IMR-90 (cell line): ENCODE data around the gene HNRNPH3. TPM values are rescaled to one million over a fixed set of nuclear protein-coding genes. Genes with fewer than 3 reads are reported as not detected.

ENCODE experiments used
- ATAC-seq: fragments of 200-7000 bp; cut with Tn5 transposase; 2 replicates; pipeline ENCODE4 v1.9.1; 2020; ENCODE audit warnings: low read depth, mild to moderate bottlenecking, moderate library complexity
- BruUV-seq: library from RNA; stranded (reverse); fragments of 400-500 nt; replicated peaks from 2 replicates; lab custom pipeline; 2021; lab: Mats Ljungman, UMichigan
- CTCF ChIA-PET: fragments of 300-600 bp; formaldehyde crosslinking; extraction: SDS; loops from one replicate; lab custom pipeline; 2021; ENCODE audit warnings: antibody characterized with exemption; lab: Yijun Ruan, JAX
- POLR2A ChIA-PET: fragments of 300-600 bp; sonication (Branson Sonifier 250); formaldehyde crosslinking; loops from one replicate; lab custom pipeline; 2022; ENCODE audit warnings: antibody characterized with exemption; ENCODE audit not compliant: unreplicated experiment; lab: Charles Lee
- DNase-seq: peaks from one replicate; pipeline ENCODE4 v3.0.0; 2013
- H2AFZ ChIP-seq: replicated peaks from 2 replicates; pipeline ENCODE3; 2013; ENCODE audit warnings: low read length, mild to moderate bottlenecking; ENCODE audit not compliant: poor library complexity
- H2AK5ac ChIP-seq: 2 replicates; pipeline ENCODE4 v1.6.1; 2013; ENCODE audit warnings: low read depth, low read length, inconsistent platforms
- H2AK9ac ChIP-seq: replicated peaks from 2 replicates; pipeline ENCODE3; 2013; ENCODE audit warnings: mild to moderate bottlenecking, low read depth, low read length, moderate library complexity; ENCODE audit not compliant: poor library complexity
- H2BK120ac ChIP-seq: 2 replicates; pipeline ENCODE4 v1.6.1; 2013; ENCODE audit warnings: low read depth, low read length, inconsistent platforms
- H2BK15ac ChIP-seq: 3 replicates; pipeline ENCODE4 v1.6.1; 2013; ENCODE audit warnings: low read depth, low read length, inconsistent platforms
- H2BK20ac ChIP-seq: 2 replicates; pipeline ENCODE4 v1.6.1; 2013; ENCODE audit warnings: low read depth, mild to moderate bottlenecking, inconsistent platforms, low read length, moderate library complexity
- H2BK5ac ChIP-seq: 2 replicates; pipeline ENCODE4 v1.6.1; 2013; ENCODE audit warnings: mild to moderate bottlenecking, low read depth, low read length, inconsistent platforms; ENCODE audit not compliant: poor library complexity, severe bottlenecking
- H3K14ac ChIP-seq: replicated peaks from 2 replicates; pipeline ENCODE4 v1.6.1; 2013; ENCODE audit warnings: low read depth, low read length, inconsistent platforms
- H3K18ac ChIP-seq: 2 replicates; pipeline ENCODE4 v1.6.1; 2013; ENCODE audit warnings: low read depth, low read length, control low read depth
- H3K23ac ChIP-seq: 2 replicates; pipeline ENCODE4 v1.6.1; 2013; ENCODE audit warnings: low read depth, low read length, inconsistent platforms
- H3K27ac ChIP-seq: 2 replicates; pipeline ENCODE4 v1.5.1; 2013; ENCODE audit warnings: mild to moderate bottlenecking, control low read depth, low read length; ENCODE audit not compliant: insufficient read depth
- H3K27me3 ChIP-seq: 2 replicates; pipeline ENCODE4 v1.6.1; 2013; ENCODE audit warnings: low read length; ENCODE audit not compliant: control insufficient read depth, insufficient read depth
- H3K36me3 ChIP-seq: 2 replicates; pipeline ENCODE4 v1.6.1; 2013; ENCODE audit warnings: low read length, mixed read lengths; ENCODE audit not compliant: control insufficient read depth, insufficient read depth
- H3K4ac ChIP-seq: 2 replicates; pipeline ENCODE4 v1.6.1; 2013; ENCODE audit warnings: low read depth, low read length, inconsistent platforms
- H3K4me1 ChIP-seq: 2 replicates; pipeline ENCODE4 v1.6.1; 2013; ENCODE audit warnings: low read length, mixed read lengths; ENCODE audit not compliant: control insufficient read depth, insufficient read depth
- H3K4me2 ChIP-seq: 2 replicates; pipeline ENCODE4 v1.6.1; 2013; ENCODE audit warnings: low read depth, mild to moderate bottlenecking, control low read depth, low read length, moderate library complexity
- H3K4me3 ChIP-seq: 2 replicates; pipeline ENCODE4 v1.5.1; 2013; ENCODE audit warnings: low read depth, mild to moderate bottlenecking, control low read depth, low read length, moderate library complexity; ENCODE audit not compliant: insufficient read depth
- H3K56ac ChIP-seq: 2 replicates; pipeline ENCODE4 v1.6.1; 2013; ENCODE audit warnings: low read length, inconsistent platforms; ENCODE audit not compliant: insufficient read depth; ENCODE audit errors: extremely low read depth
- H3K79me1 ChIP-seq, 2 experiments: 2 replicates each; pipeline ENCODE4 v1.6.1; 2013; ENCODE audit warnings: low read length in 2 of 2, inconsistent platforms in 1 of 2, low read depth in 1 of 2
- H3K9ac ChIP-seq: 2 replicates; pipeline ENCODE4 v1.6.1; 2013; ENCODE audit warnings: low read depth, low read length, control low read depth
- H3K9me1 ChIP-seq: 2 replicates; pipeline ENCODE4 v1.6.1; 2013; ENCODE audit warnings: low read length, inconsistent platforms; ENCODE audit not compliant: insufficient read depth
- H3K9me3 ChIP-seq: 2 replicates; pipeline ENCODE4 v1.6.1; 2013; ENCODE audit warnings: low read length; ENCODE audit not compliant: control insufficient read depth, insufficient read depth
- H4K20me1 ChIP-seq: 2 replicates; pipeline ENCODE4 v1.6.1; 2013; ENCODE audit warnings: low read length, inconsistent platforms; ENCODE audit not compliant: insufficient read depth
- H4K5ac ChIP-seq: 2 replicates; pipeline ENCODE4 v1.6.1; 2013; ENCODE audit warnings: mild to moderate bottlenecking, low read depth, low read length, control low read depth
- H4K8ac ChIP-seq, 2 experiments: 2 replicates each; pipeline ENCODE4 v1.6.1; 2013; ENCODE audit warnings: low read depth in 2 of 2, low read length in 2 of 2, control low read depth in 1 of 2, inconsistent platforms in 1 of 2
- H4K91ac ChIP-seq: 2 replicates; pipeline ENCODE4 v1.6.1; 2013; ENCODE audit warnings: low read depth, low read length, inconsistent platforms; ENCODE audit not compliant: insufficient read depth
- BHLHE40 ChIP-seq: fragments of 150-350 bp; IDR thresholded peaks from 2 replicates; pipeline ENCODE4 v1.6.1; 2016; ENCODE audit warnings: mild to moderate bottlenecking, low read depth, low read length
- CEBPB ChIP-seq: IDR thresholded peaks from 2 replicates; pipeline ENCODE4 v1.6.1; 2012; ENCODE audit warnings: low read depth, low read length, improper control_type of control experiment
- CHD1 ChIP-seq: IDR thresholded peaks from 2 replicates; pipeline ENCODE4 v1.6.1; 2012; ENCODE audit warnings: low read depth, low read length, improper control_type of control experiment
- CTCF ChIP-seq: conservative IDR thresholded peaks from 2 replicates; pipeline ENCODE4 v1.5.1; 2012; ENCODE audit warnings: mild to moderate bottlenecking, low read depth, low read length, improper control_type of control experiment
- ELK1 ChIP-seq: fragments of 150-350 bp; IDR thresholded peaks from 2 replicates; pipeline ENCODE4 v1.6.1; 2016; ENCODE audit warnings: low read depth, mild to moderate bottlenecking, low read length, moderate library complexity, borderline replicate concordance
- FOS ChIP-seq: fragments of 150-350 bp; IDR thresholded peaks from 2 replicates; pipeline ENCODE4 v1.6.1; 2016; ENCODE audit warnings: low read depth, low read length
- MAFK ChIP-seq: IDR thresholded peaks from 2 replicates; pipeline ENCODE4 v1.6.1; 2012; ENCODE audit warnings: low read depth, low read length, improper control_type of control experiment
- MAZ ChIP-seq: IDR thresholded peaks from 2 replicates; pipeline ENCODE4 v1.6.1; 2012; ENCODE audit warnings: low read depth, mild to moderate bottlenecking, low read length, improper control_type of control experiment, moderate library complexity, borderline replicate concordance
- MXI1 ChIP-seq: IDR thresholded peaks from 2 replicates; pipeline ENCODE4 v1.6.1; 2012; ENCODE audit warnings: low read depth, mild to moderate bottlenecking, low read length, moderate library complexity, borderline replicate concordance
- NFE2L2 ChIP-seq: fragments of 150-350 bp; IDR thresholded peaks from 2 replicates; pipeline ENCODE4 v1.6.1; 2016; ENCODE audit warnings: low read depth, mild to moderate bottlenecking, low read length
- POLR2A ChIP-seq: IDR thresholded peaks from 2 replicates; pipeline ENCODE4 v1.6.1; 2012; ENCODE audit warnings: mild to moderate bottlenecking, low read depth, low read length
- RAD21 ChIP-seq: IDR thresholded peaks from 2 replicates; pipeline ENCODE4 v1.6.1; 2012; ENCODE audit warnings: low read length, improper control_type of control experiment
- RCOR1 ChIP-seq: IDR thresholded peaks from 2 replicates; pipeline ENCODE4 v1.6.1; 2012; ENCODE audit warnings: mild to moderate bottlenecking, low read length, improper control_type of control experiment; ENCODE audit not compliant: insufficient replicate concordance
- RFX5 ChIP-seq: IDR thresholded peaks from 2 replicates; pipeline ENCODE4 v1.8.0; 2012; ENCODE audit warnings: low read depth, mild to moderate bottlenecking, low read length, moderate library complexity
- SMC3 ChIP-seq: fragments of 150-350 bp; IDR thresholded peaks from 2 replicates; pipeline ENCODE4 v1.6.1; 2016; ENCODE audit warnings: low read depth, mild to moderate bottlenecking, antibody characterized with exemption, low read length, moderate library complexity
- WGBS, 2 experiments: methylation state at CpG; one replicate each; pipeline versions ENCODE4 v1.1.5 to v1.1.7; 2013; ENCODE audit warnings: missing lambda C conversion rate in 2 of 2; ENCODE audit not compliant: insufficient read length in 1 of 2; ENCODE audit errors: extremely low coverage in 2 of 2; 5-methylcytosine and 5-hydroxymethylcytosine counted together
- dilution Hi-C: fragments of 300-500 bp; cut with HindIII; formaldehyde crosslinking; loops from one replicate; pipeline ENCODE4 v1.14.3; 2018; ENCODE audit warnings: low sequenced_read_pairs; ENCODE audit not compliant: unreplicated experiment
- in situ Hi-C: fragments of 300-500 bp; cut with MboI; formaldehyde crosslinking; loops from 3 replicates; pipeline ENCODE4 v1.14.3; 2019; ENCODE audit warnings: low sequenced_read_pairs, inconsistent platforms, mixed read lengths
- intact Hi-C: fragments of 100-400 bp; cut with micrococcal nuclease; formaldehyde crosslinking; loops from 2 replicates; pipeline ENCODE4 v1.10.0; 2022
- polyA plus RNA-seq, 3 experiments: library from polyadenylated mRNA; depleted of rRNA; stranded (reverse); fragments of >200 nt; gene quantifications; 2 replicates each; pipeline ENCODE4 v1.2.3, GENCODE V29; 2012; ENCODE audit warnings: low replicate concordance in 1 of 3
- total RNA-seq: library from RNA; depleted of rRNA; stranded (reverse); fragments of >200 nt; gene quantifications from 2 replicates; pipeline ENCODE4 v1.2.3, GENCODE V29; 2012
- TF ChIP-seq, protein P1 (sequence below): fragments of 150-350 bp; IDR thresholded peaks from 2 replicates; pipeline ENCODE4 v1.6.1; 2017; ENCODE audit warnings: mild to moderate bottlenecking, antibody characterized with exemption, low read length, low read depth

HNRNPH3 gene
- total and polyA plus RNA-seq, 2 of the 4 experiments (the other 2 are of a cell fraction) = 10.6 to 142 TPM

GRCh38 chr10:68362590-68362989, 30.7 kb downstream of the HNRNPH3 start:
- Histone ChIP-seq H3K9me1 (no peaks in the 10 kb centered on the region), H2BK20ac (no peak overlapping the region), H4K8ac (no peak overlapping the region), H3K27ac (no peak overlapping the region), H3K4me3 (no peak overlapping the region), H3K4me1 (no peaks in the 10 kb centered on the region), H3K14ac (no peak overlapping the region), H2BK5ac (no peak overlapping the region), H4K91ac (no peak overlapping the region), H2AFZ (no peak overlapping the region), H3K27me3 (no peaks in the 10 kb centered on the region), H3K9ac (no peak overlapping the region), H3K9me3 (no peaks in the 10 kb centered on the region), H3K4me2 (no peak overlapping the region), H2BK120ac (no peak overlapping the region), H4K20me1 (no peaks in the 10 kb centered on the region), H3K18ac (no peak overlapping the region), H3K4ac (no peak overlapping the region), H3K79me1 (peaks cover 0 to 2% of the 10 kb centered on the region in 2 experiments; a peak in 1 of 4 replicates), H3K23ac (no peak overlapping the region), H3K36me3 (peaks cover 25% of the 10 kb centered on the region), H2BK15ac (no peak overlapping the region), H4K5ac (no peak overlapping the region), H2AK9ac (no peak overlapping the region), H3K56ac (no peak overlapping the region), H2AK5ac (no peak overlapping the region)
- ChIA-PET CTCF (interaction anchor here (1.8 kb wide), 1 partner anchor 14 kb away, joined by 6 read pairs; no protein-coding TSS in a partner anchor), POLR2A (no interaction called here)
- WGBS, 2 experiments = no CpG with 5 or more reads among the region's 3 CpGs
- BruUV-seq = no TSS peak
- intact Hi-C loops (no loop called here), in situ Hi-C loops (no loop called here), dilution Hi-C loops (no loop called here)
- ATAC-seq (no peak), DNase-seq (no peak)
- TF ChIP-seq ELK1 = no peak
- TF ChIP-seq CEBPB = no peak
- TF ChIP-seq SMC3 = no peak
- TF ChIP-seq MAFK = no peak
- TF ChIP-seq MAZ = no peak
- TF ChIP-seq MXI1 = no peak
- TF ChIP-seq CTCF = no peak
- no peak for TF ChIP-seq CHD1
- no peak for TF ChIP-seq POLR2A
- TF ChIP-seq BHLHE40 = no peak
- TF ChIP-seq, protein P1, sequence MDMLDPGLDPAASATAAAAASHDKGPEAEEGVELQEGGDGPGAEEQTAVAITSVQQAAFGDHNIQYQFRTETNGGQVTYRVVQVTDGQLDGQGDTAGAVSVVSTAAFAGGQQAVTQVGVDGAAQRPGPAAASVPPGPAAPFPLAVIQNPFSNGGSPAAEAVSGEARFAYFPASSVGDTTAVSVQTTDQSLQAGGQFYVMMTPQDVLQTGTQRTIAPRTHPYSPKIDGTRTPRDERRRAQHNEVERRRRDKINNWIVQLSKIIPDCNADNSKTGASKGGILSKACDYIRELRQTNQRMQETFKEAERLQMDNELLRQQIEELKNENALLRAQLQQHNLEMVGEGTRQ = no peak
- TF ChIP-seq FOS = no peak
- no peak for TF ChIP-seq NFE2L2
- no peak for TF ChIP-seq RAD21
- TF ChIP-seq RCOR1 = no peak
- TF ChIP-seq RFX5 = no peak
